Amniotic stem cell (primary cell): ENCODE data around the gene KCNIP4.

Source experiments
- DNase-seq: peaks from one replicate; lab custom pipeline; 2025; lab: John Stamatoyannopoulos, UW

The KCNIP4 gene

GRCh38 chr4:21571100-21571499 is 377.5 kb downstream of the KCNIP4 start:
- no peak for DNase-seq

- no peak for DNase-seq
Observed at GRCh38 chr4:21569638-21570037, 378.9 kb downstream of the KCNIP4 start.

GRCh38 chr4:21555083-21555482 is 393.5 kb downstream of the KCNIP4 start:
- DNase-seq = no peak

GRCh38 chr4:21554500-21554899 is 394.1 kb downstream of the KCNIP4 start:
- no peak for DNase-seq

- no peak for DNase-seq
Observed at GRCh38 chr4:21554066-21554465, 394.5 kb downstream of the KCNIP4 start.

GRCh38 chr4:21552455-21552854 is 396.1 kb downstream of the KCNIP4 start:
- DNase-seq = no peak

GRCh38 chr4:21544955-21545354 is 403.6 kb downstream of the KCNIP4 start:
- no peak for DNase-seq

GRCh38 chr4:21544415-21544814 is 404.2 kb downstream of the KCNIP4 start:
- DNase-seq = no peak

GRCh38 chr4:21543514-21543913 is 405.1 kb downstream of the KCNIP4 start:
- DNase-seq = no peak

GRCh38 chr4:21535898-21536297 is 412.7 kb downstream of the KCNIP4 start:
- DNase-seq = no peak

GRCh38 chr4:21531048-21531447 is 417.5 kb downstream of the KCNIP4 start:
- DNase-seq = no peak

GRCh38 chr4:21529214-21529613 is 419.4 kb downstream of the KCNIP4 start:
- DNase-seq = no peak

- no peak for DNase-seq
Observed at GRCh38 chr4:21522296-21522695, 426.3 kb downstream of the KCNIP4 start.

- DNase-seq = no peak
Observed at GRCh38 chr4:21517126-21517859, 431.3 kb downstream of the KCNIP4 start.

- DNase-seq = no peak
Observed at GRCh38 chr4:21514022-21514694, 434.4 kb downstream of the KCNIP4 start.

GRCh38 chr4:21512353-21512752 is 436.2 kb downstream of the KCNIP4 start:
- peak; percentile 13 for DNase-seq

GRCh38 chr4:21507439-21507838 is 441.1 kb downstream of the KCNIP4 start:
- no peak for DNase-seq

GRCh38 chr4:21490682-21491081 is 457.9 kb downstream of the KCNIP4 start:
- DNase-seq = no peak

- DNase-seq = no peak
Observed at GRCh38 chr4:21476757-21477156, 471.8 kb downstream of the KCNIP4 start.

GRCh38 chr4:21474195-21474594 is 474.4 kb downstream of the KCNIP4 start:
- no peak for DNase-seq

- no peak for DNase-seq
Observed at GRCh38 chr4:21470535-21470934, 478.0 kb downstream of the KCNIP4 start.

GRCh38 chr4:21469438-21470300 is 478.9 kb downstream of the KCNIP4 start:
- DNase-seq = no peak

GRCh38 chr4:21467551-21467950 is 481.0 kb downstream of the KCNIP4 start:
- no peak for DNase-seq
